GM18907 (cell line): ENCODE measurements around the gene ANKS3.

Experiments
- ATAC-seq: cut with Tn5 transposase; IDR thresholded peaks from one replicate; pipeline ENCODE4 v1.9.1; 2021; ENCODE audit warnings: mild to moderate bottlenecking, moderate library complexity; ENCODE audit not compliant: unreplicated experiment

Gene ANKS3

GRCh38 chr16:4734063-4734729, at the start of gene ANKS3, which contains the start of gene DNAAF8:
ANKS3 (minus strand) TSS chr16:4734271; CDS start chr16:4730149, 4,122 bp downstream.
DNAAF8 (plus strand) TSS chr16:4734537; CDS start chr16:4736515, 1,978 bp downstream.
- ATAC-seq = peak; percentile 76

- no peak for ATAC-seq
Measured at GRCh38 chr16:4783251-4783950, 49.3 kb upstream of the ANKS3 start.

GRCh38 chr16:4780235-4780634, 46.2 kb upstream of the ANKS3 start:
- ATAC-seq = no peak

GRCh38 chr16:4778050-4778392, 44.0 kb upstream of the ANKS3 start:
- no peak for ATAC-seq

GRCh38 chr16:4777339-4778049, 43.4 kb upstream of the ANKS3 start:
- no peak for ATAC-seq

GRCh38 chr16:4776141-4776705, 42.2 kb upstream of the ANKS3 start:
- ATAC-seq = no peak

- no peak for ATAC-seq
Measured at GRCh38 chr16:4775005-4775404, 40.9 kb upstream of the ANKS3 start.

- no peak for ATAC-seq
Measured at GRCh38 chr16:4772351-4772750, 38.3 kb upstream of the ANKS3 start.

- ATAC-seq = no peak
Measured at GRCh38 chr16:4771646-4772045, 37.6 kb upstream of the ANKS3 start.

GRCh38 chr16:4769306-4769638, 35.2 kb upstream of the ANKS3 start:
- no peak for ATAC-seq

GRCh38 chr16:4768549-4769305, 34.7 kb upstream of the ANKS3 start:
- ATAC-seq = peak; percentile 73

GRCh38 chr16:4767872-4768548, 33.9 kb upstream of the ANKS3 start:
- no peak for ATAC-seq

GRCh38 chr16:4766875-4767628, 33.0 kb upstream of the ANKS3 start, which contains the start of gene ZNF500:
ZNF500 (minus strand) TSS chr16:4767162; CDS start chr16:4765978, 1,184 bp downstream.
- ATAC-seq = peak; percentile 87

- no peak for ATAC-seq
Measured at GRCh38 chr16:4765511-4766474, 31.7 kb upstream of the ANKS3 start.

GRCh38 chr16:4763791-4764190, 29.7 kb upstream of the ANKS3 start:
- ATAC-seq = no peak

GRCh38 chr16:4762205-4762604, 28.1 kb upstream of the ANKS3 start:
- ATAC-seq = no peak

GRCh38 chr16:4760221-4760910, 26.3 kb upstream of the ANKS3 start:
- no peak for ATAC-seq

GRCh38 chr16:4755687-4756086, 21.6 kb upstream of the ANKS3 start:
- ATAC-seq = no peak
